ENCODE results near the gene REXO5. TPM values are rescaled to one million over a fixed set of nuclear protein-coding genes. Genes with fewer than 3 reads are reported as not detected.

REXO5 gene
- total RNA-seq, 1 donor from 2014 or later = 2.5 TPM

- Mint-ChIP-seq H3K36me3 (ENCODE audit: unreplicated experiment) (peaks cover 8% of the 10 kb centered on the region), H3K27me3 (ENCODE audit: unreplicated experiment) (no peaks in the 10 kb centered on the region), H3K27ac (ENCODE audit: unreplicated experiment) (no peak overlapping the region), H3K9me3 (ENCODE audit: unreplicated experiment) (no peaks in the 10 kb centered on the region), H3K4me3 (ENCODE audit: unreplicated experiment) (no peak overlapping the region), H3K4me1 (ENCODE audit: unreplicated experiment) (peaks cover 46% of the 10 kb centered on the region)
- no peak for TF ChIP-seq CTCF (IDR thresholded peaks at IDR 0.05)
- no peak for DNase-seq (ENCODE audit: extremely low spot score, unreplicated experiment)
These were observed 67.8 kb downstream of the REXO5 start for GRCh38 chr16:20874088-20874581.

- TF ChIP-seq CTCF (IDR thresholded peaks at IDR 0.05) = no peak
- Mint-ChIP-seq H3K4me1 (ENCODE audit: unreplicated experiment) (peaks cover 53% of the 10 kb centered on the region), H3K27me3 (ENCODE audit: unreplicated experiment) (no peaks in the 10 kb centered on the region), H3K27ac (ENCODE audit: unreplicated experiment) (peak overlapping the region; percentile 5), H3K36me3 (ENCODE audit: unreplicated experiment) (peaks cover 8% of the 10 kb centered on the region), H3K9me3 (ENCODE audit: unreplicated experiment) (no peaks in the 10 kb centered on the region), H3K4me3 (ENCODE audit: unreplicated experiment) (no peak overlapping the region)
- DNase-seq (ENCODE audit: extremely low spot score, unreplicated experiment) = no peak
These were observed 69.0 kb downstream of the REXO5 start for GRCh38 chr16:20875355-20875650.

GRCh38 chr16:20878682-20879147 lies 72.4 kb downstream of the REXO5 start:
- peak overlapping the region; percentile 88 for H3K27ac Mint-ChIP-seq (ENCODE audit: unreplicated experiment)
- H3K9me3 Mint-ChIP-seq (ENCODE audit: unreplicated experiment) = no peaks in the 10 kb centered on the region
- DNase-seq (ENCODE audit: extremely low spot score, unreplicated experiment) = no peak
- no peak for TF ChIP-seq CTCF (IDR thresholded peaks at IDR 0.05)
- H3K27me3 Mint-ChIP-seq (ENCODE audit: unreplicated experiment) = no peaks in the 10 kb centered on the region
- peaks cover 5% of the 10 kb centered on the region for H3K36me3 Mint-ChIP-seq (ENCODE audit: unreplicated experiment)
- H3K4me1 Mint-ChIP-seq (ENCODE audit: unreplicated experiment) = peaks cover 52% of the 10 kb centered on the region
- peak overlapping the region; percentile 34 for H3K4me3 Mint-ChIP-seq (ENCODE audit: unreplicated experiment)

GRCh38 chr16:20879175-20880040 lies 73.1 kb downstream of the REXO5 start:
- Mint-ChIP-seq H3K4me3 (ENCODE audit: unreplicated experiment) (peak overlapping the region; percentile 34), H3K27me3 (ENCODE audit: unreplicated experiment) (no peaks in the 10 kb centered on the region)

More at GRCh38 chr16:20879175-20880040, 73.1 kb downstream of the REXO5 start:
- Mint-ChIP-seq H3K4me1 (ENCODE audit: unreplicated experiment) (peaks cover 52% of the 10 kb centered on the region), H3K27ac (ENCODE audit: unreplicated experiment) (peak overlapping the region; percentile 88), H3K9me3 (ENCODE audit: unreplicated experiment) (no peaks in the 10 kb centered on the region), H3K36me3 (ENCODE audit: unreplicated experiment) (peaks cover 7% of the 10 kb centered on the region)
- TF ChIP-seq CTCF (IDR thresholded peaks at IDR 0.05) = no peak
- DNase-seq (ENCODE audit: extremely low spot score, unreplicated experiment) = no peak
